Astrocyte of the cerebellum (primary cell): ENCODE results near the gene LRRC4C.
"Not testable (repeated sequence)": the region's sequence is repeated elsewhere in the genome, so short reads cannot be mapped to it uniquely, and the experiment has no call there.

Source experiments
- DNase-seq: peaks from one replicate; pipeline ENCODE4 v3.0.0-alpha.2; 2011; ENCODE audit warnings: low read depth
- H3K4me3 ChIP-seq: 2 replicates; pipeline ENCODE4 v1.5.1; 2011; ENCODE audit warnings: mild to moderate bottlenecking, low read depth, low read length, moderate library complexity
- in situ Hi-C: cut with HindIII; loops from 2 replicates; pipeline ENCODE4 v1.10.0; 2017; ENCODE audit warnings: low sequenced_read_pairs
- TF ChIP-seq, protein P1 (sequence below): IDR thresholded peaks from 2 replicates; pipeline ENCODE4 v1.5.1; 2012; ENCODE audit warnings: low read length, low read depth, moderate library complexity, mild to moderate bottlenecking; ENCODE audit errors: missing control alignments

LRRC4C gene

GRCh38 chr11:40877981-40878380, 581.5 kb downstream of the LRRC4C start:
- no peak overlapping the region for H3K4me3 ChIP-seq
- TF ChIP-seq, protein P1, sequence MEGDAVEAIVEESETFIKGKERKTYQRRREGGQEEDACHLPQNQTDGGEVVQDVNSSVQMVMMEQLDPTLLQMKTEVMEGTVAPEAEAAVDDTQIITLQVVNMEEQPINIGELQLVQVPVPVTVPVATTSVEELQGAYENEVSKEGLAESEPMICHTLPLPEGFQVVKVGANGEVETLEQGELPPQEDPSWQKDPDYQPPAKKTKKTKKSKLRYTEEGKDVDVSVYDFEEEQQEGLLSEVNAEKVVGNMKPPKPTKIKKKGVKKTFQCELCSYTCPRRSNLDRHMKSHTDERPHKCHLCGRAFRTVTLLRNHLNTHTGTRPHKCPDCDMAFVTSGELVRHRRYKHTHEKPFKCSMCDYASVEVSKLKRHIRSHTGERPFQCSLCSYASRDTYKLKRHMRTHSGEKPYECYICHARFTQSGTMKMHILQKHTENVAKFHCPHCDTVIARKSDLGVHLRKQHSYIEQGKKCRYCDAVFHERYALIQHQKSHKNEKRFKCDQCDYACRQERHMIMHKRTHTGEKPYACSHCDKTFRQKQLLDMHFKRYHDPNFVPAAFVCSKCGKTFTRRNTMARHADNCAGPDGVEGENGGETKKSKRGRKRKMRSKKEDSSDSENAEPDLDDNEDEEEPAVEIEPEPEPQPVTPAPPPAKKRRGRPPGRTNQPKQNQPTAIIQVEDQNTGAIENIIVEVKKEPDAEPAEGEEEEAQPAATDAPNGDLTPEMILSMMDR, result no peak
- no peak for DNase-seq
- in situ Hi-C loops, result no loop called here

- H3K4me3 ChIP-seq, result no peak overlapping the region
- in situ Hi-C loops, result no loop called here
- TF ChIP-seq, protein P1, result no peak
- peak; percentile 0 for DNase-seq
Measured at GRCh38 chr11:40877256-40877655, 582.2 kb downstream of the LRRC4C start.

- in situ Hi-C loops, result no loop called here
- H3K4me3 ChIP-seq, result no peak overlapping the region
- DNase-seq, result no peak
- TF ChIP-seq, protein P1, result no peak
Measured at GRCh38 chr11:40867991-40868632, 591.3 kb downstream of the LRRC4C start.

DNA sequence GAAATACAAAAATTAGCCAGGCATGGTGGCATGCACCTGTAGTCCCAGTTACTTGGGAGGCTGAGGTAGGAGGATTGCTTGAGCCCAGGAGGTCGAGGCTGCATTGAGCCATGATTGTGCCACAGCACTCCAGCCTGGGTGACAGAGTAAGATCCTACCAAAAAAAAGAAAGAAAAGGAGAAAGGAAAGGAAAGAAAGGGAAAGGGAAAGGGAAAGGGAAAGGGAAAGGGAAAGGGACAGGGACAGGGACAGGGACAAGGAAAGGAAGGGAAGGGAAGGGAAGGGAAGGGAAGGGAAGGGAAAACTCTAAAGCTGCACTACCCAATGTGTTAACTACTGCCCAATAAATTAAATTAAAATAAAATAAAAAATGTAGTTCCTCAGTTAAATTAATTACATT, 601.7 kb downstream of the LRRC4C start:
- DNase-seq, H3K4me3 ChIP-seq, in situ Hi-C loops: not testable (repeated sequence)

- H3K4me3 ChIP-seq, result no peak overlapping the region
- TF ChIP-seq, protein P1, result no peak
- in situ Hi-C loops, result no loop called here
- DNase-seq, result no peak
Measured at GRCh38 chr11:40842750-40843339, 616.6 kb downstream of the LRRC4C start.

DNA sequence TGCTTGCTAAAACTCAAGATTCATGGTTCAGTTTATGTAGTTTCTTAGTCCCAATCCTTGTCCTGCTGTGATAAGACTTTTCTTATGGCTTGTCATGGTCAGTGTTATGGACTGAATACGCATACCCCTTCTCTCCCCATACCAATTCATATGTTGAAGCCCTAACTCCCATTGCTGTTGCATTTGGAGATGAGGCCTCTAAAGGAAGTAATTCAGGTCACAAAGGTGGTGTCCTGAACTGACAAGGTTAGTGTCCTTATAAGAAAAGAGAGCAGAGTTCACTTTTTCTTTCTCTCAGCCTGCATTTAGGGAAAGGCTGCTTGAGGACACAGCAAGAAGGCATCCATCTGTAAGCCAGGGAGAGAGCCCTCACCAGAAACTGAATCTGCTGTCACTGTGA, 618.2 kb downstream of the LRRC4C start:
- DNase-seq, result no peak
- in situ Hi-C loops, result no loop called here
- TF ChIP-seq, protein P1, result no peak
- no peak overlapping the region for H3K4me3 ChIP-seq

GRCh38 chr11:40838181-40838683, 621.2 kb downstream of the LRRC4C start:
- in situ Hi-C loops, result no loop called here
- no peak overlapping the region for H3K4me3 ChIP-seq
- TF ChIP-seq, protein P1, result no peak
- no peak for DNase-seq
